ENCODE data around the gene REC114. TPM values are rescaled to one million over a fixed set of nuclear protein-coding genes. Genes with fewer than 3 reads are reported as not detected.

The REC114 gene
- polyA plus RNA-seq, 3 donors, result not detected

GRCh38 chr15:73564255-73564654 is 121.3 kb downstream of the REC114 start:
- H3K27me3 ChIP-seq (ENCODE audit: control insufficient read depth in 2 of 2, insufficient read depth in 2 of 2, low read length in 2 of 2), result no peaks in the 10 kb centered on the region

GRCh38 chr15:73567020-73567419 is 124.1 kb downstream of the REC114 start:
- Histone ChIP-seq H3K79me2 (ENCODE audit: insufficient read depth, low read length) (no peaks in the 10 kb centered on the region), H3K4me3 (replicated peaks in 1 of 3; ENCODE audit: low read depth in 2 of 3, low read length in 3 of 3) (no peak overlapping the region), H3K27ac (ENCODE audit: low read depth in 1 of 2, low read length in 2 of 2) (no peak overlapping the region), H3K36me3 (replicated peaks in 1 of 2; ENCODE audit: control insufficient read depth in 1 of 2, insufficient read depth in 2 of 2, low read length in 2 of 2) (peaks cover 71 to 94% of the 10 kb centered on the region in 2 donors), H3K4me1 (ENCODE audit: control insufficient read depth in 1 of 2, insufficient read depth in 2 of 2, low read length in 2 of 2) (peaks cover 18 to 24% of the 10 kb centered on the region in 2 donors), H3K27me3 (ENCODE audit: control insufficient read depth in 2 of 2, insufficient read depth in 2 of 2, low read length in 2 of 2) (no peaks in the 10 kb centered on the region), H3K9me3 (replicated peaks in 1 of 2; ENCODE audit: control insufficient read depth in 1 of 2, insufficient read depth in 1 of 2, low read length in 2 of 2) (no peaks in the 10 kb centered on the region), H4K20me1 (ENCODE audit: insufficient read depth, low read length) (peaks cover 77% of the 10 kb centered on the region), H3K9ac (ENCODE audit: insufficient read depth, low read length, poor library complexity, severe bottlenecking) (no peak overlapping the region), H3K4me2 (replicated peaks; ENCODE audit: extremely low read depth, low read length, poor library complexity, severe bottlenecking) (no peak overlapping the region), H2AFZ (ENCODE audit: insufficient read depth, low read depth, low read length, poor library complexity, severe bottlenecking) (no peak overlapping the region)
- TF ChIP-seq CTCF (IDR thresholded peaks at IDR 0.05), result no peak
- Mint-ChIP-seq H3K4me3 (no peak overlapping the region), H3K4me1 (peaks cover 25% of the 10 kb centered on the region), H3K27me3 (ENCODE audit: low read depth in 3 of 3) (peaks cover 0 to 3% (median 0%) of the 10 kb centered on the region in 3 donors), H3K27ac (no peak overlapping the region), H3K9me3 (no peaks in the 10 kb centered on the region), H3K36me3 (peaks cover 87 to 96% of the 10 kb centered on the region in 2 donors)
- DNase-seq, result no peak
- no CpG with 5 or more reads among the region's 1 CpG for WGBS (ENCODE audit: insufficient coverage)
- intact Hi-C loops (cut with micrococcal nuclease), result no loop called here

More at GRCh38 chr15:73564255-73564654, 121.3 kb downstream of the REC114 start:
- Histone ChIP-seq H2AFZ (ENCODE audit: insufficient read depth, low read depth, low read length, poor library complexity, severe bottlenecking) (no peak overlapping the region), H3K9me3 (replicated peaks in 1 of 2; ENCODE audit: control insufficient read depth in 1 of 2, insufficient read depth in 1 of 2, low read length in 2 of 2) (no peaks in the 10 kb centered on the region), H3K4me3 (replicated peaks in 1 of 3; ENCODE audit: low read depth in 2 of 3, low read length in 3 of 3) (no peak overlapping the region), H4K20me1 (ENCODE audit: insufficient read depth, low read length) (peaks cover 63% of the 10 kb centered on the region), H3K4me1 (ENCODE audit: control insufficient read depth in 1 of 2, insufficient read depth in 2 of 2, low read length in 2 of 2) (peaks cover 18 to 24% of the 10 kb centered on the region in 2 donors), H3K4me2 (replicated peaks; ENCODE audit: extremely low read depth, low read length, poor library complexity, severe bottlenecking) (no peak overlapping the region), H3K27ac (ENCODE audit: low read depth in 1 of 2, low read length in 2 of 2) (peak overlapping the region in 1 of 2 donors; percentile 0), H3K79me2 (ENCODE audit: insufficient read depth, low read length) (no peaks in the 10 kb centered on the region), H3K9ac (ENCODE audit: insufficient read depth, low read length, poor library complexity, severe bottlenecking) (peak overlapping the region; percentile 16), H3K36me3 (replicated peaks in 1 of 2; ENCODE audit: control insufficient read depth in 1 of 2, insufficient read depth in 2 of 2, low read length in 2 of 2) (peaks cover 65 to 92% of the 10 kb centered on the region in 2 donors)
- peak; percentile 38 to 69 (median 68) for DNase-seq
- TF ChIP-seq CTCF (IDR thresholded peaks at IDR 0.05), result no peak
- no peaks in the 10 kb centered on the region for H3K9me3 Mint-ChIP-seq
- H3K27me3 Mint-ChIP-seq (ENCODE audit: low read depth in 3 of 3), result peaks cover 0 to 3% (median 0%) of the 10 kb centered on the region in 3 donors
- H3K36me3 Mint-ChIP-seq, result peaks cover 83 to 92% of the 10 kb centered on the region in 2 donors
- peak overlapping the region; percentile 4 to 80 (median 57) for H3K27ac Mint-ChIP-seq
- H3K4me1 Mint-ChIP-seq, result peaks cover 25% of the 10 kb centered on the region
- peak overlapping the region in 1 of 2 donors; percentile 55 for H3K4me3 Mint-ChIP-seq
- 7% methylated on average over 3 of the region's 6 CpGs for WGBS (ENCODE audit: insufficient coverage)
- intact Hi-C loops (cut with micrococcal nuclease), result loop anchor here (5.0 kb wide), 2 partner anchors 73 to 133 kb away; no protein-coding TSS in a partner anchor

All from CD14-positive monocyte (primary cell).